NCI-H2196 (cell line): ENCODE results near the gene NECAB2.
A peak's percentile ranks its signal among the peaks of the same experiment; 100 is the strongest.

Source experiments
- DNase-seq: peaks from one replicate; lab custom pipeline; 2025; ENCODE audit not compliant: unreplicated experiment; lab: John Stamatoyannopoulos, UW

Gene NECAB2

GRCh38 chr16:83951544-83951943, 16.5 kb upstream of the NECAB2 start:
- DNase-seq = no peak

GRCh38 chr16:83952587-83952939, 15.5 kb upstream of the NECAB2 start:
- no peak for DNase-seq

GRCh38 chr16:83952940-83953795, 14.9 kb upstream of the NECAB2 start, which contains the start of gene OSGIN1:
TSS of gene OSGIN1 (plus strand) at chr16:83953240. CDS start at chr16:83957672, 4,432 bp downstream.
- DNase-seq = peak; percentile 70

GRCh38 chr16:83953796-83954576, 14.1 kb upstream of the NECAB2 start:
- DNase-seq = no peak

GRCh38 chr16:83954577-83955016, 13.4 kb upstream of the NECAB2 start:
- no peak for DNase-seq

GRCh38 chr16:83955218-83956130, 12.6 kb upstream of the NECAB2 start:
- no peak for DNase-seq

GRCh38 chr16:83956336-83957289, 11.4 kb upstream of the NECAB2 start:
- peak; percentile 47 for DNase-seq

GRCh38 chr16:83957296-83957855, 10.7 kb upstream of the NECAB2 start:
- no peak for DNase-seq

- DNase-seq = no peak
Measured at GRCh38 chr16:83958137-83958845, 9.8 kb upstream of the NECAB2 start.

GRCh38 chr16:83958846-83959565, 9.0 kb upstream of the NECAB2 start:
- DNase-seq = no peak

- DNase-seq = no peak
Measured at GRCh38 chr16:83959656-83960434, 8.2 kb upstream of the NECAB2 start.

- no peak for DNase-seq
Measured at GRCh38 chr16:83960521-83961249, 7.4 kb upstream of the NECAB2 start.

GRCh38 chr16:83961591-83961990, 6.5 kb upstream of the NECAB2 start:
- DNase-seq = no peak

GRCh38 chr16:83963277-83964119, 4.5 kb upstream of the NECAB2 start:
- DNase-seq = no peak

- DNase-seq = no peak
Measured at GRCh38 chr16:83964684-83965443, 3.2 kb upstream of the NECAB2 start.
